DMS114 treated with DMSO at 0.1 percent for 48 hours (cell line): ENCODE results near the gene KAT2B.

ENCODE experiments used
- DNase-seq: peaks from one replicate; lab custom pipeline; 2025; ENCODE audit not compliant: unreplicated experiment; lab: John Stamatoyannopoulos, UW

Gene KAT2B

GRCh38 chr3:20141851-20142250 lies 101.6 kb downstream of the KAT2B start:
- no peak for DNase-seq

DNA sequence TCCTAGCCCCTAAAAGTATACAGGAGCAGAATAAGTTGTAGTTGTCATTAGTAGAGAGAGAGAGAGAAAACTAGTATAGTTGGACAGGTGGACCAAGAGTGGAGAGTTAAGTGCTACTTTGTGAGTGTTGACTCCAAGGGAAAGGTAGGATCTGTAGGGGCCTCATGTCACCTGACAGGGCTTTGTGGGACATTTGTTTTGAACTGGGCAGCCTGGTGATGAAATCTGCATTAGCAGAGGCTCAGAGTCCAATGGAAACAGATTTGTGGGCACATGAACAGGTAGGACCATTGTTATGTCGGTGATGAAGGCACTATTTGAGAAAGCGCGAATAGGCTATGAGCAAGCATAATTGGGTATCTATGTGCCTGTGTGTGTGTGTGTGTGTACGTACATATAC lies 102.3 kb downstream of the KAT2B start:
- DNase-seq = no peak

DNA sequence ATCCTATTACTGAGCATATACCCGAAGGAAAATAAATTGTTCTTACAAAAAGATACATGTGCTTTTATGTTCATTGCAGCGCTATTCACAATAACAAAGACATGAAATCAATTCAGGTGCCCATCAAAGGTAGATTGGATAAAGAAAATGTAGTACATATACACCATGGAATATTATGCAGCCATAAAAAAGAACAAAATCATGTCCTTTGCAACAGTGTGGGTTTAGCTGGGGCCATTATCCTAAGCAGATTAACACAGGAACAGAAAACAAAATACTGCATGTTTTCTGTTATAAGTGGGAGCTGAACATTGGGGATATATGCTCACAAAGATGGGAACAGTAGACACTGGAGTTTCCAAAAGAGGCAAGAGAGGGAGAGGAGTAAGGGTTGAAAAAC lies 103.3 kb downstream of the KAT2B start:
- no peak for DNase-seq

DNA sequence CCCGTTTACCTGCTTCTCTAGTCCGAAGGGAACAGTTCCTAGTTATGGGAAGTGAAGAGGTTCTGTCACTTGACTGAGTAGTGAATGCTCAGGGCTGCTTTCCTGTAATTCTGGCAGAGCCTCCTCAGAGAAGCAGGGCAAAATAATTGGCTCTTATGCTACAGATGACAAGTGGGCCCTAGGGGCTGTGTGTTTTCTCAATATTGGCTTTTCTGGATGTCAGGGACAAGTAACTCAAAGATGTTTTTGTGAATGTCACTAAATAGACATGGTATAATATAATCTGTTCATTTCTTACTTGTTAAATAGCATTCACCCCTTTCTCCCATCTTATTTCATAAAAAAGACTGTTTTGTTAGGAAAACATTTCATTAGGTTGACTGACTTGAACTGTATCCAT lies 105.6 kb downstream of the KAT2B start:
- DNase-seq = no peak

DNA sequence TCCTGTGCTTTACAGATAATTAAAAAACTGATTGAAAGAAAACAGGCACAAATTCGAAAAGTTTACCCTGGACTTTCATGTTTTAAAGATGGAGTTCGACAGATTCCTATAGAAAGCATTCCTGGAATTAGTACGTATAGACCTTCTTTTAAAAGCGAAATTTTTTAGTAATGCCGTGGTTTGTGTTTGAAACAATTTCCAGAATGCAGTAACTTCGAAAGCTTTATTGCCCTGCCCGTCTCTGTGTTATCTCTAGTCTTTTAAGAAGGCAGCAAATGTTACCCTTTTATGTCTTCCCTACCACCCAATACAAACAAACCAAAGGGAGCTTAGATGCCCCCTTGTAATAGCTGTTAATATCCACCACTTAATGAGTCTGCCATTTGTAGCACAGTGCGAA lies 106.1 kb downstream of the KAT2B start:
- DNase-seq = no peak

GRCh38 chr3:20147361-20147760 lies 107.1 kb downstream of the KAT2B start:
- DNase-seq = no peak

DNA sequence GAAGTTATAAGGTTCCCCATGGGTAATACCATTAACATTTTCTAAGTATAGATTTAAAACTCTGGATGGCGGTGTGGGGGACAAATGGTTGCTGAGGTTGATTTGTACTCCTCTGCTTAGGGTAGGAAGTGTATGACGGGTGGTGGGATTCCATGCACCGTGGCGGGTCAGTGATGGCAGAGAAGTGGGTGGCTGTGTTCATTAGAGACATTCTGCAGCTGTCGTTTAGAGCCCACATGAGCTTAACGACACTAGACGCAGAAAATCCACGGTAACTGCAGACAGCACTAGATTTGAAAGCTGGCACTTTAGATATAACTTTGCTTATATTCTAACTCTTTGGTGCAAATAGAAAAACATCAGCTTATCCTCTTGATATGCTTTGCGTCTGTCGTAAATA lies 108.2 kb downstream of the KAT2B start:
- no peak for DNase-seq

GRCh38 chr3:20154078-20154477 lies 113.8 kb downstream of the KAT2B start:
- no peak for DNase-seq

- no peak for DNase-seq
These were observed 114.7 kb downstream of the KAT2B start for GRCh38 chr3:20154928-20155327.

GRCh38 chr3:20160230-20160629 lies 120.0 kb downstream of the KAT2B start:
- no peak for DNase-seq

GRCh38 chr3:20161714-20162113 lies 121.5 kb downstream of the KAT2B start:
- no peak for DNase-seq

DNA sequence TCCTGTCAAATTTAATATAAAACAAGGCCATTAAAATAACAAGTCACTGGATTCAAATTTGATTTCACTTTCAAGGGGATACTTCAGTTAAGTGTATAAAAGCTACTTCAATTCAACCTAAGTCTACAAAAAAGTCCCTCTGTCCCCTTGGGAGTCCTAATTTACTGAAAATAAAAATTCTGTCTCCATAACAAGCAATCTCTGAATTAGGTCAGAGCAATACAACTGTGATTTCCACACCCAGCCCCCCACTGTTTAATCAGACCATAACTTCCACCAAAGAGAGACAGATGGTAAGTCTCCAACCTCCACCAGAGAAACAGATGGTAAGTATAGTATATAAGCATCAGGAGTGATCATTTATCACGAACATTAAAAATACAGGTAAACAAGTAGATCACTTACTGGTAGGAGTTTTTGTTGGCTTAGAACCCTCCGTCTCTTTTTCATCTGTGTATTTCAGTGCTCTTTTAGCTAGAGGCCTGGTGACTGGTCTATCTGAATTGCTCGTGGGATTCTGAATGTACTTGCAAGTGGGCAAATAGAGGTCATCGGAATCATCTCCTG lies 133.7 kb downstream of the KAT2B start:
- DNase-seq = no peak

- no peak for DNase-seq
These were observed 141.0 kb downstream of the KAT2B start for GRCh38 chr3:20181276-20181675.

DNA sequence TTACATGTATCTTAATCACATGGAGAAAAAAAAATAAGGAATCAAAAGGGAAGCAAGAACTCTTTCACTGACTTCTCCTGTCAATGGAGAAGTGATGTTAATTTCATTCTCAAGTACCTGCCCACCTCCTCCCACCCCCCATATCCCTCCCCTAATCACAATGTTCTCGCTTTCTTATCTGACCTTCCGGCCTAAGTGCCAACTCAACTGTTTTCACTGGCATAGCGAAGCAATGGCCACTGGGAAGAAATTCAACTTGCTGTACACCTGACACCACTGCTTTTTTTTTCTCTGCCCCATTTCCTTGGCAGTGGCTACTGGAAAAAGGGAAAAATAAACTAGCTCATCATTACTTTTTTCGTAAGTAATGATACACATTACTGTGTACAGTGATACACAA lies 142.0 kb downstream of the KAT2B start:
- DNase-seq = no peak

DNA sequence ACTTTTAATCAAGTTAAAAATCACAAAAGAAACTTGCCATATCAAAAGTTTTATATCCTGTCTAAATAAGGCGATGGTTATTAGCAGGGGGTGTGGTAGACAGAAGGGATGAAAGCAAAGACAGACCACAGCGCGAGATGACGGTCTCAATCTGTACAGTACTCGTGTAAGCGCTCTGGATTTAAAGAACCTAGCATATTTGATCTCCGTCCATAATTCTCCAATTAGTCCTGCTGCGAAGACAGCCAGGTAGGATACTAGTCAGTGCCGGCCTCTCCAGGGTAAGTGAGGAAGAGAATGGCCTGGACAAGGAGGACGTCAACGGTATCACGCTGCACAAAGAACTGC lies 145.1 kb downstream of the KAT2B start:
- no peak for DNase-seq

GRCh38 chr3:20185679-20186599 lies 145.7 kb downstream of the KAT2B start, which contains the start of gene SGO1:
Gene SGO1, minus strand, starts transcription at chr3:20186206. Its CDS starts 2,179 bp downstream, at chr3:20184027.
- DNase-seq = peak; percentile 91

GRCh38 chr3:20186600-20187004 lies 146.4 kb downstream of the KAT2B start:
- DNase-seq = no peak

DNA sequence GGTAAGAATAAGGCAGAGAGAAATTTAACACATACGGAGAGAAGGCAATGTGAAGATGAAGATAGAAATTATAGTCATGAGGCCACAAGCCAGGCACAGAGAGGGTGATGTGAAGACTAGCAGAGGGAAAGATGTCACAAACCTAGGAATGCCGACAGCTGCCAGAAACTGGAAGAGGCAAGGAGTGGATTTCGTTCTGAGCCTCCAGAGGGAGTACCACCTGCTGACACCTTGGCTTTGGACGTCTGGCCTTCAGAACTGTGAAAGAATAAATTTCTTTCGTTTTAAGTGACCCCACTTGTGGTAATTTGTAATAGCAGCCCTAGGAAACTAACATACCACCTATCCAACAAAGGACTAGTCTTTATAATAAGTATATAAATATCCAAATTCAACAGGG lies 150.7 kb downstream of the KAT2B start:
- no peak for DNase-seq

- no peak for DNase-seq
These were observed 154.7 kb downstream of the KAT2B start for GRCh38 chr3:20194793-20195460.

DNA sequence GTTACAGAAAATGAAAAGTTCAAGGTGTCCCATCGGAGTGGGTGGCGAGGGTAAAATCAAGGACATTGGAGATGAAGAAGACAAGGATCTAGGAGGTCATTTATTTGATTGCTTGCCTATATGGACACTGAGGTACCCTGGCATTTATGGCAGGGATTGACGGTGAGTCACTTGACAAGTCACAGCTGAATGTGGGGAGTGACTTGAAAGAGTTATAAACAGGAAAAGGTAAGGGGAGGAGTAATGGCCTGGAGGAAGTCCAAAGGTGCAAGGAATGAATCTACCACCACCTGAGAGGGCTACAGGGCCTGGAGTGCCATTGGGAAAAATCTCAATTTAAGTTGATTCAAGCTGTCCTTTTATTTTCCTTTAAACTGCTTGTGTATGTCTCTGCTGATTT lies 157.5 kb downstream of the KAT2B start:
- DNase-seq = no peak

GRCh38 chr3:20201143-20201542 lies 160.9 kb downstream of the KAT2B start:
- no peak for DNase-seq
